GM21390 (cell line): ENCODE data around the gene FOXN3.

Experiments
- ATAC-seq: cut with Tn5 transposase; IDR thresholded peaks from one replicate; pipeline ENCODE4 v1.9.1; 2021; ENCODE audit not compliant: unreplicated experiment

Gene FOXN3

GRCh38 chr14:89143595-89143994, 273.4 kb downstream of the FOXN3 start:
- ATAC-seq: no peak

- no peak for ATAC-seq
Observed at GRCh38 chr14:89142366-89142765, 274.7 kb downstream of the FOXN3 start.

DNA sequence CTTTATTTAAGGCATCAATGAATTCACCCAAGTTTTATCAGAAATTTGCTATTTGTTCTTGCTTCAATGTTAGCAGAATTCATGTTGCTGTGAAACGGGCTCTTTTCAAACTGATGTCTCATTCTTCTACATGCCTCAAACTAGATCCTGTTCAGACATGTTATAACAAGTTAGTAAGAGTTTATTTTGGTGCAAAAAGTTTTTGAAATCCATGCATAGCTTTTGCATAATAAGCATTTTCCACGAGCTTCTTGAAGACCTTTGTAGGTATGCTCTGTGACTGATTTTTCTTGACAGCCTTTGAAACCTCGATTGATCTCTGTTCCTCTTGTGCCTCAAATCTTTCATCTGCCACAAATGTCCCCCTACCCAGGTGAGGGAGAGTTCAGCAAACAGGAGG, 275.2 kb downstream of the FOXN3 start:
- ATAC-seq: no peak

GRCh38 chr14:89140326-89140725, 276.7 kb downstream of the FOXN3 start:
- no peak for ATAC-seq

GRCh38 chr14:89139404-89140247, 277.4 kb downstream of the FOXN3 start:
- ATAC-seq: no peak

- ATAC-seq: no peak
Observed at GRCh38 chr14:89138846-89139245, 278.2 kb downstream of the FOXN3 start.

- no peak for ATAC-seq
Observed at GRCh38 chr14:89137526-89138163, 279.4 kb downstream of the FOXN3 start.

DNA sequence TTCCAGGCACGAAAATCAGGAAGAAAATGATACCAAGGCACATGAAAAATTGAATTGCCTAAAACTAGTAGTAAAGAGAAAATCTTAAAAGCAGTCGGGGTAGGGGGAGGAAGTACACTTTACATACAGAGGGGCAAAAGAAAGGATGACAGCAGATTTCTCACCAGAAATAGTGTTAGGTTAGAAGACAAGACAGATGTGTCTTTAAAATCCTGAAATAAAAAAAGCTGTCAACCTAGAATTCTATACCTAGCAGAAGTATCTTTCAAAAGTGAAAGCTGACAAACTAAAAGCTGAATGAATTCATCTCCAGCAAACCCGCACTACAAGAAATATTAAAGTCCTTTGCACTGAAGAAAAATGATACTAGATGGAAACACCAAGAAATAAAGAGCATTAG, 280.4 kb downstream of the FOXN3 start:
- no peak for ATAC-seq

GRCh38 chr14:89134640-89135039, 282.4 kb downstream of the FOXN3 start:
- ATAC-seq: no peak

- no peak for ATAC-seq
Observed at GRCh38 chr14:89131004-89131750, 285.9 kb downstream of the FOXN3 start.

GRCh38 chr14:89129570-89129969, 287.5 kb downstream of the FOXN3 start:
- ATAC-seq: no peak

GRCh38 chr14:89128311-89129026, 288.6 kb downstream of the FOXN3 start:
- no peak for ATAC-seq

- ATAC-seq: no peak
Observed at GRCh38 chr14:89126461-89126860, 290.6 kb downstream of the FOXN3 start.

GRCh38 chr14:89125216-89125615, 291.8 kb downstream of the FOXN3 start:
- ATAC-seq: no peak

DNA sequence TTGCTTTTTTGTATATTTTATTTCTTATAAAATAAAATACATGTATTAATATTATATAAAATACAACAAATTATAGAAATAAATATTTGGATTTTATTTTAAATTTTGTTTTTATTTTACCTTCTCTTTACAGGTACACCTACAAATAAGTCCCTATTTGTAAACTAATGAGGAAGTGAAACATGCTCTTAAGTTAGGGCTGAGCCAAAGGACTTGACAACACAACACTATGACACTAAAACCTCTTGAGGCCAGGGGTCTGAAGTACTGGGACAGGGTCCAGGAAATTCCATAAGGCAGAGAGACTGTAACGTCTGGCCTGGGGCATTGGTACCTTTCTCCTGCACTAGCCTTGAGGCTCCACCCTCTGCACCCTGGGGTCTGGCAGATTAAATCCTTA, 293.2 kb downstream of the FOXN3 start:
- no peak for ATAC-seq

- ATAC-seq: no peak
Observed at GRCh38 chr14:89123215-89123614, 293.8 kb downstream of the FOXN3 start.

- ATAC-seq: no peak
Observed at GRCh38 chr14:89121968-89122620, 294.9 kb downstream of the FOXN3 start.

GRCh38 chr14:89117012-89117411, 300.0 kb downstream of the FOXN3 start:
- ATAC-seq: no peak

DNA sequence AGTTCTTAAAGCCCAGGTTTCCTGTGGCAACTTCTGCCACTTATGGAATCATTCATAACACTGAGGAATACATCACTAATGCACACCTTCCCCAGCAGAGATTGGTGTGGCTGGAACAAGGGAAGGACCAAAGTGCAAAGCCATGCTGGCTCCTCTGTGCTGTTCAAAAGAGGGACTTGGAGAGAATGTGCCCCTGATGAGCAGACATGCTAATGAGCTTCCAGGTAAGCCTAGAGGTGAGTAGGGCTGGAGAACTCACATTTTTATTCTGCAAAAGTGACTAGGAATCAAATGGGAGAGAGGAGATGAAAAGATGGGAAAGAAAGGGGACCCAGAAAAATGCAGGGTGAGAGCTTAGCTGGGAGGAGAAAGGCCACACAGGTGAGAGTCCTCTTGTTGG, 302.9 kb downstream of the FOXN3 start:
- ATAC-seq: no peak

DNA sequence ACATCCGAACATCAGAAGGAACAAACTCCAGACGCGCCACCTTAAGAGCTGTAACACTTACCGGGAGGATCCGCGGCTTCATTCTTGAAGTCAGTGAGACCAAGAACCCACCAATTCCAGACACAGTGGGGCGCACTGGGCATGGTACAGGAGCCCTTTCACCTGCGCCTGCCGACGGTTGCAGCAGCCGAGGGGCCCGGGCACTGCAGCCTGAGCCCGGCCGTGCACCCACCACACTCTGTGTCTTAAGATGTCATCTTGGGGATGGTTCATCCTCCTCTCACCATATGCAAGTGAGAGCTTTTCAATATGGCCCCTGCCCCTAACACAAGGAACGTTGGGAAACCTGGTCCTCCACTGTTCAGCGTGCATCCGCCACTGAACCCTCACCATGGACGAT, 304.3 kb downstream of the FOXN3 start:
- no peak for ATAC-seq
